GM12878 (cell line): ENCODE data around the gene HMGN3. TPM values are rescaled to one million over a fixed set of nuclear protein-coding genes. Genes with fewer than 3 reads are reported as not detected.

Source experiments
- DPF2 ChIP-seq: fragments of 450-650 bp; IDR thresholded peaks from 2 replicates; pipeline ENCODE4 v1.6.1; 2017; ENCODE audit warnings: mild to moderate bottlenecking
- FOXM1 ChIP-seq: IDR thresholded peaks from 2 replicates; pipeline ENCODE4 v1.6.1; 2012; ENCODE audit warnings: low read depth, mild to moderate bottlenecking, inconsistent platforms, low read length, moderate library complexity
- MEF2B ChIP-seq: fragments of 450-650 bp; IDR thresholded peaks from 2 replicates; pipeline ENCODE4 v1.6.1; 2018; ENCODE audit warnings: mild to moderate bottlenecking, moderate library complexity; ENCODE audit not compliant: partially characterized antibody, poor library complexity, severe bottlenecking
- NFIC ChIP-seq: IDR thresholded peaks from 2 replicates; pipeline ENCODE4 v1.6.1; 2012; ENCODE audit warnings: low read depth, mild to moderate bottlenecking, inconsistent platforms, low read length, moderate library complexity
- PRDM15 ChIP-seq: fragments of 450-650 bp; formaldehyde crosslinking; IDR thresholded peaks from 2 replicates; pipeline ENCODE4 v1.4.0; 2020; ENCODE audit warnings: mild to moderate bottlenecking, moderate library complexity
- ZNF687 ChIP-seq: fragments of 450-650 bp; IDR thresholded peaks from 2 replicates; pipeline ENCODE4 v1.6.1; 2017; ENCODE audit warnings: mild to moderate bottlenecking, moderate library complexity
- polyA plus RNA-seq, 11 experiments: library from polyadenylated mRNA; depleted of rRNA in 4 of 11; unstranded in 6 of 11; stranded (reverse) in 5 of 11; fragments of >200 nt; fragmentation: Nextera tagmentation in 4 of 11; fragmentation: Illumina TruSeq in 1 of 11; extraction: Ambion mirVana in 4 of 11; extraction: Trizol in 1 of 11; gene quantifications; 1 replicate in 1 of 11; 2 replicates in 10 of 11; pipeline versions ENCODE4 v1.2.1 to v1.2.3, GENCODE V29; 2011 to 2016; ENCODE audit warnings: inconsistent platforms in 2 of 11, missing spikeins in 2 of 11, low read depth in 1 of 11
- total RNA-seq, 4 experiments: library from RNA; depleted of rRNA in 3 of 4; stranded (reverse); fragments of >200 nt in 3 of 4; fragmentation: Illumina TruSeq in 1 of 4; extraction: Trizol in 1 of 4; gene quantifications; 2 replicates each; pipeline versions ENCODE4 v1.2.1 to v1.2.3, GENCODE V29; 2013 to 2021

The HMGN3 gene
- total and polyA plus RNA-seq, 10 of the 15 experiments (the other 5 are each of a cell fraction or from before 2014, with no cell fraction given): 115 to 496 (median 262) TPM

GRCh38 chr6:79250559-79250958, 16.1 kb upstream of the HMGN3 start (continued):
- no peak for TF ChIP-seq NFIC
- TF ChIP-seq DPF2: no peak
- no peak for TF ChIP-seq FOXM1
- TF ChIP-seq ZNF687: no peak
- TF ChIP-seq MEF2B: no peak
- TF ChIP-seq PRDM15 (CRISPR knock-in tag): no peak
